UCSD-AML1 (cell line): ENCODE results near the gene AGR3.
A peak's percentile ranks its signal among the peaks of the same experiment; 100 is the strongest.

Source experiments
- DNase-seq: peaks from one replicate; lab custom pipeline; 2025; ENCODE audit not compliant: unreplicated experiment; lab: John Stamatoyannopoulos, UW

AGR3 gene

GRCh38 chr7:16881844-16882243 lies at the start of gene AGR3:
Gene AGR3, minus strand, starts transcription at chr7:16881983. Its CDS starts 3,365 bp downstream, at chr7:16878618.
- DNase-seq: no peak

GRCh38 chr7:16930946-16931345 lies 49.2 kb upstream of the AGR3 start:
- DNase-seq: no peak

- no peak for DNase-seq
These were observed 47.5 kb upstream of the AGR3 start for GRCh38 chr7:16929146-16929762.

- no peak for DNase-seq
These were observed 45.1 kb upstream of the AGR3 start for GRCh38 chr7:16926861-16927260.

- DNase-seq: peak; percentile 6
These were observed 44.5 kb upstream of the AGR3 start for GRCh38 chr7:16926283-16926682.

GRCh38 chr7:16925609-16926008 lies 43.8 kb upstream of the AGR3 start:
- DNase-seq: no peak

GRCh38 chr7:16923019-16923418 lies 41.2 kb upstream of the AGR3 start:
- no peak for DNase-seq

GRCh38 chr7:16921644-16922257 lies 40.0 kb upstream of the AGR3 start:
- DNase-seq: no peak

- DNase-seq: no peak
These were observed 39.4 kb upstream of the AGR3 start for GRCh38 chr7:16921151-16921550.

- no peak for DNase-seq
These were observed 37.7 kb upstream of the AGR3 start for GRCh38 chr7:16919440-16919839.

- DNase-seq: no peak
These were observed 36.6 kb upstream of the AGR3 start for GRCh38 chr7:16918288-16918895.

- DNase-seq: no peak
These were observed 35.0 kb upstream of the AGR3 start for GRCh38 chr7:16916738-16917137.

GRCh38 chr7:16916105-16916639 lies 34.4 kb upstream of the AGR3 start:
- no peak for DNase-seq

- no peak for DNase-seq
These were observed 33.6 kb upstream of the AGR3 start for GRCh38 chr7:16915405-16915804.

- DNase-seq: no peak
These were observed 33.0 kb upstream of the AGR3 start for GRCh38 chr7:16914771-16915170.

GRCh38 chr7:16913643-16914042 lies 31.9 kb upstream of the AGR3 start:
- DNase-seq: no peak

GRCh38 chr7:16912540-16912939 lies 30.8 kb upstream of the AGR3 start:
- no peak for DNase-seq

GRCh38 chr7:16908561-16908960 lies 26.8 kb upstream of the AGR3 start:
- no peak for DNase-seq

- no peak for DNase-seq
These were observed 23.7 kb upstream of the AGR3 start for GRCh38 chr7:16905300-16906044.

GRCh38 chr7:16904076-16904475 lies 22.3 kb upstream of the AGR3 start:
- DNase-seq: no peak

GRCh38 chr7:16900209-16900768 lies 18.5 kb upstream of the AGR3 start:
- DNase-seq: no peak
